ENCODE measurements around the gene FAM174C.

FAM174C gene

DNA sequence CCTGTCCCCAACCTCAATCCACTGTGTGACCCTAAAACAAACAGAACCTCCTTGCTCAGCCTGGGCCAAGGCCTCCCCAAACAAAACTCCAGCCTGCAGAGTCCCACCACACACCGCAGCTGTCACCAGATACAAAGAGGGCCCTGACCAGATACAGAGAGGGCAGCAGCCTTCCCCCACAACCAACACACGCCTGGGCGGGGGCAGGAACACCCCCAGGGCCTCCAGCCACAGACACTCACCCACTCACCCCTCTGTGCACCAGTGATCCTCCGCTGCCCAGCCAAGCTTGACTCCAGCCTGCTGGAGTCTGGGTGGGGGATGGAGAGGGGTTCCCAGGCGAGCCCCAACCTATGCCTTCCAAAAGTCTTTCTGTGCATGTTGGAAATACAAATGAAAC, 12.1 kb upstream of the FAM174C start:
- H3K36me3 ChIP-seq (replicated peaks; ENCODE audit: low read depth, low read length), result peaks cover under 1% of the 10 kb centered on the region
- no peak for TF ChIP-seq EZH2phosphoT487 (IDR thresholded peaks at IDR 0.05; ENCODE audit: low read depth)
- TF ChIP-seq, protein P1, sequence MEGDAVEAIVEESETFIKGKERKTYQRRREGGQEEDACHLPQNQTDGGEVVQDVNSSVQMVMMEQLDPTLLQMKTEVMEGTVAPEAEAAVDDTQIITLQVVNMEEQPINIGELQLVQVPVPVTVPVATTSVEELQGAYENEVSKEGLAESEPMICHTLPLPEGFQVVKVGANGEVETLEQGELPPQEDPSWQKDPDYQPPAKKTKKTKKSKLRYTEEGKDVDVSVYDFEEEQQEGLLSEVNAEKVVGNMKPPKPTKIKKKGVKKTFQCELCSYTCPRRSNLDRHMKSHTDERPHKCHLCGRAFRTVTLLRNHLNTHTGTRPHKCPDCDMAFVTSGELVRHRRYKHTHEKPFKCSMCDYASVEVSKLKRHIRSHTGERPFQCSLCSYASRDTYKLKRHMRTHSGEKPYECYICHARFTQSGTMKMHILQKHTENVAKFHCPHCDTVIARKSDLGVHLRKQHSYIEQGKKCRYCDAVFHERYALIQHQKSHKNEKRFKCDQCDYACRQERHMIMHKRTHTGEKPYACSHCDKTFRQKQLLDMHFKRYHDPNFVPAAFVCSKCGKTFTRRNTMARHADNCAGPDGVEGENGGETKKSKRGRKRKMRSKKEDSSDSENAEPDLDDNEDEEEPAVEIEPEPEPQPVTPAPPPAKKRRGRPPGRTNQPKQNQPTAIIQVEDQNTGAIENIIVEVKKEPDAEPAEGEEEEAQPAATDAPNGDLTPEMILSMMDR (IDR thresholded peaks at IDR 0.05; ENCODE audit: low read depth, low read length), result no peak
- H3K79me2 ChIP-seq (ENCODE audit: low read length), result peaks cover 2% of the 10 kb centered on the region; the same call in 1 of the 2 replicates
- no peak overlapping the region for H3K27ac ChIP-seq (ENCODE audit: low read length)
- peaks cover 15% of the 10 kb centered on the region for H3K27me3 ChIP-seq (ENCODE audit: low read depth, low read length)
- H3K9ac ChIP-seq (ENCODE audit: low read length), result no peak overlapping the region
- H3K4me1 ChIP-seq (ENCODE audit: low read length), result peaks cover 59% of the 10 kb centered on the region
- H3K9me3 ChIP-seq (ENCODE audit: insufficient read depth, low read length), result no peaks in the 10 kb centered on the region
- no peak overlapping the region for H2AFZ ChIP-seq (ENCODE audit: low read depth, low read length)
- no peak overlapping the region; the same call in 1 of the 2 replicates for H3K4me2 ChIP-seq (ENCODE audit: low read length)
- no peaks in the 10 kb centered on the region for H4K20me1 ChIP-seq (ENCODE audit: insufficient read depth, low read length)
- H3K4me3 ChIP-seq (ENCODE audit: low read length), result no peak overlapping the region

- Histone ChIP-seq H3K27me3 (ENCODE audit: low read depth, low read length) (peaks cover 15% of the 10 kb centered on the region), H3K36me3 (replicated peaks; ENCODE audit: low read depth, low read length) (peaks cover 4% of the 10 kb centered on the region), H3K4me3 (ENCODE audit: low read length) (no peak overlapping the region), H3K79me2 (ENCODE audit: low read length) (peaks cover 8% of the 10 kb centered on the region), H3K27ac (ENCODE audit: low read length) (no peak overlapping the region), H3K9ac (ENCODE audit: low read length) (no peak overlapping the region), H4K20me1 (ENCODE audit: insufficient read depth, low read length) (peaks cover 4% of the 10 kb centered on the region), H3K9me3 (ENCODE audit: insufficient read depth, low read length) (no peaks in the 10 kb centered on the region), H3K4me1 (ENCODE audit: low read length) (peaks cover 49% of the 10 kb centered on the region), H2AFZ (ENCODE audit: low read depth, low read length) (no peak overlapping the region), H3K4me2 (ENCODE audit: low read length) (no peak overlapping the region)
- no peak for TF ChIP-seq EZH2phosphoT487 (IDR thresholded peaks at IDR 0.05; ENCODE audit: low read depth)
- TF ChIP-seq, protein P1 (IDR thresholded peaks at IDR 0.05; ENCODE audit: low read depth, low read length), result no peak
These were observed 10.3 kb upstream of the FAM174C start for GRCh38 chr19:1264801-1265614.

DNA sequence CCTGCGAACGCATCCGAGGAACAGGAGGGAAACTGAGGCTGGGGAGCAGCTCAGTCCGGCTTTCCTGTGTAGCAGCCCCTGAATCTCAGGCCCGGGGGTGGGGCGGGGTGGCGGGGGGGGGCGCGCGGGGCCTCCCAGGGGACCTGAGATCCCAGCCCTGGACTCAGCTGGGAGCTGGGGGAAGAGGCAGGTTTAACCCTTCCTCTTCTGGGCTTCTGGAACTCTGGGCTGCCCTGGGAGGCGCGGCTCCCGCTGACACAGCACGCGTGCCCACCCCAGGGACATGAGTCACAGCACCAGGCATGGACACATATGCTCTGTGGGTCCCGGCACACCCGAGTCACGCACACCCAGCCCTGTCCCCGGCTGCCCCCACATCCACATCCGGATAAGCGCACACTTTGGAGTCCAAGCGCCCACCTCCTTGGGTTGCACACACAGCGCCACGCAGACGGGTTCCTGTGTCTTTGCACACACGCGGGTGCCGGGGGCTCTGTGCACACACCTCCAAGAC, 9.7 kb upstream of the FAM174C start:
- Histone ChIP-seq H3K4me2 (ENCODE audit: low read length) (peak overlapping the region; percentile 97), H3K79me2 (ENCODE audit: low read length) (peaks cover 15% of the 10 kb centered on the region), H3K27ac (ENCODE audit: low read length) (no peak overlapping the region), H4K20me1 (ENCODE audit: insufficient read depth, low read length) (peaks cover 11% of the 10 kb centered on the region), H3K9ac (ENCODE audit: low read length) (peak overlapping the region; percentile 57; the same call in 1 of the 2 replicates), H3K27me3 (ENCODE audit: low read depth, low read length) (peaks cover 15% of the 10 kb centered on the region), H3K4me1 (ENCODE audit: low read length) (peaks cover 50% of the 10 kb centered on the region), H3K9me3 (ENCODE audit: insufficient read depth, low read length) (no peaks in the 10 kb centered on the region), H3K36me3 (replicated peaks; ENCODE audit: low read depth, low read length) (peaks cover 10% of the 10 kb centered on the region), H3K4me3 (ENCODE audit: low read length) (peak overlapping the region; percentile 78), H2AFZ (ENCODE audit: low read depth, low read length) (no peak overlapping the region)
- TF ChIP-seq, protein P1 (IDR thresholded peaks at IDR 0.05; ENCODE audit: low read depth, low read length), result no peak
- TF ChIP-seq EZH2phosphoT487 (IDR thresholded peaks at IDR 0.05; ENCODE audit: low read depth), result no peak

DNA sequence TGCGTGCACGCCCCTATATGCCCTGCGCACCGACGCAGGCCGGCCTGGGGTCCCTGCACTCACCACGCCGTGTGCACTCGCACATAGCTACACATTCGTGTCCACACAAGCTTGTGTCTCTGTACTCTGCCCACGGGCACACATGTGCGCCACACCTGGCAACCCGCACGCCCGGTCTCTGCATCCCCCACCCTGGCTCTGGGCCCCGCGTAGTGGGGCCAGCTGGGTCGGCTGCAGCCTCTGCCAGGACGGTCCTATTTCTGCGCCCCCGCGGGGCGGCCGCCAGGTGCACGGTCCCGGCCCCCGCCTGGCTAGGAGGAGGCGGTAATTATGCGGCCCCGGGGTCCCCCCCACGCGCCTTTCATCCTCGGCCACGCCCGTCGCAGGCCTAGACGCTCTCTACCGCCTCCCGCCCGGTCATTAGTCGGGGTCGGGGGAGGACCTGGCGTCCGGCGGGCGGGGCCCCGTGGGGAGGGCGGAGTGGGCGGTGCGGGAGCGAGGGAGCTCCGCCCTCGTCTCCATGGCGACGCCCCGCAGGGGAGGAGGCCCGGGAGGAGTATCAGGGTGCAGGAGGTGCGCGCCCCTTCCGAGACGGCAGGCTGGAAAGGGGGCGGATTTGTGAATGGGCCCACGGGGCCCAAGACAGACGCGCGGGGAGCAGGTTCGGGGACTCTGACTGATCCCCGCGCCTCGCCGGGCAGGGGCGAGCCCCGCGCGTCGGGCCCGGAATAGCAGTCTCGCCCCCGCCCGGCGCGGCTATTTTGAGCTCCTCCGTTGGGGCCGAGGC, 9.0 kb upstream of the FAM174C start:
- no peak for TF ChIP-seq EZH2phosphoT487 (IDR thresholded peaks at IDR 0.05; ENCODE audit: low read depth)
- TF ChIP-seq, protein P1 (IDR thresholded peaks at IDR 0.05; ENCODE audit: low read depth, low read length), result no peak
- Histone ChIP-seq H3K4me1 (ENCODE audit: low read length) (peaks cover 53% of the 10 kb centered on the region), H3K27me3 (ENCODE audit: low read depth, low read length) (peaks cover 15% of the 10 kb centered on the region), H3K4me2 (ENCODE audit: low read length) (peak overlapping the region; percentile 97), H3K4me3 (ENCODE audit: low read length) (peak overlapping the region; percentile 78), H2AFZ (ENCODE audit: low read depth, low read length) (0 out of 2 replicates have a peak overlapping the region, but pooled peaks have one; percentile 4), H3K36me3 (replicated peaks; ENCODE audit: low read depth, low read length) (peaks cover 16% of the 10 kb centered on the region), H3K27ac (ENCODE audit: low read length) (no peak overlapping the region), H4K20me1 (ENCODE audit: insufficient read depth, low read length) (peaks cover 16% of the 10 kb centered on the region), H3K79me2 (ENCODE audit: low read length) (peaks cover 22% of the 10 kb centered on the region), H3K9me3 (ENCODE audit: insufficient read depth, low read length) (no peaks in the 10 kb centered on the region), H3K9ac (ENCODE audit: low read length) (peak overlapping the region; percentile 57)

Data from OCI-LY3 (cell line).